NK-92 (cell line): ENCODE measurements around the gene LARP7.
"Not testable (repeated sequence)": the region's sequence is repeated elsewhere in the genome, so short reads cannot be mapped to it uniquely, and the experiment has no call there.

Source experiments
- DNase-seq: peaks from one replicate; lab custom pipeline; 2025; ENCODE audit not compliant: unreplicated experiment; lab: John Stamatoyannopoulos, UW

The LARP7 gene

DNA sequence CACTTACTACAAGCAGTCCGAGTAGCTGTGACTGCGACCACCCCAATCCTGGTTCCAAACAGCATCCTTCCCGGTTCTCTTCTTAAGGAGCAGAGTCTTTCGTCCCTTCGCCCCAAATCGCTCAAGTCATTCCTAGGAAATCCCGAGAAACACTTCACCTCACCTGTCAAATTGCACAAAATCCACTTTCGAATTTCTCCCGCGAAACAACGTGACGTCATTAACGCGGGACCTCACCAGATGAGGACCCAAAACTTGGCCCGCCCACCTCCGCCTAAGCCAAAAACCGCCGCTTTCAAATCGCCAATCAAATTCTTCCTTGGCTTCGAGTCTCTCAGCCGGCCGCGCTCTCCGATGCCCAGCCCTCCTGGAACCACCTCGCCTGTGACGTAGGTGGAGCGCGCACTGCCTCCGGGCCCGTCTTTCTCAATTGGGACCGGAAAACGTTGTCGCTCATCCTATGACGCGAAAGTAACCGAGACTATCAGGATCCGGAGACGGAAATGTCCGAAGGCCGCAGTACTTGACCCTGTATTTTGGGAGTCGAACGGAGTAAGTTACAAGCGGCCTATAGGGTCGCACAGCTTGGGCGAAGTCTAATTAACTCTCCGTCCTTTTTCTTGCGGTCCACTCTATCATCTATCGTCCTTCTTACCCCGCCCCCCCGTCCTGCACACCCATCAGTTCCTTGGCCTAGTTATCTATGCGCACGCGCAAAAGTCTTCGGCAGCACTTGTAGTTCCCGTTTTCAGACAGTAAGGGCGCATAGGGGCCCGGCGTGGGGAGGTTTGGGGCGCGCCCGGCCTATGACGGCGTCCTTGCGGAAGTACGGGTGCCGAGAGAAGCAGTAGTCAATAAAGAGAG, at the start of gene LARP7, which contains the start of gene ZGRF1:
LARP7 (plus strand) TSS at position 456 of the 864 bp plus-strand sequence. CDS start 7,527 bp downstream, outside the sequence.
ZGRF1 (minus strand) TSS at position 222 of the 864 bp plus-strand sequence. CDS start 3,733 bp downstream, outside the sequence.
- DNase-seq = peak; percentile 79

DNA sequence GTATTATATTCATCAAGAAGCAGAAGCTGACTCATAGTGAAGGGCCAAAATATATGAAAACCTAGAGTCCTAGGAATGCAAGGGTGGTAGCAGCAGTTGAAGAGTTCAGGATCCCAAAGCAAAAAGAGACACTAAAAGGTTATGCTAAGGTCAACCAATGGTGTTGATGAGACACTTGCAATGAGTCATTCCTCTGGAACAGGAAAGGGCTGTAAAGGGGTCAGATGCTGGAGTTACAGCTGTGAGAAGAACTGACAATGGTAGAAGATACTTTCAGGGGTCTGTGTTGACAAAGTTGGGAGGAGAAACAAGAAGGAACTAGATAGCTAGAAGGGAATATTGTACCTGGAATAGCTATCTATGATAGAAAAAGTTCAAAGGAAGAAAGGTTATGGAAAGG, 47.7 kb upstream of the LARP7 start:
- DNase-seq = no peak

DNA sequence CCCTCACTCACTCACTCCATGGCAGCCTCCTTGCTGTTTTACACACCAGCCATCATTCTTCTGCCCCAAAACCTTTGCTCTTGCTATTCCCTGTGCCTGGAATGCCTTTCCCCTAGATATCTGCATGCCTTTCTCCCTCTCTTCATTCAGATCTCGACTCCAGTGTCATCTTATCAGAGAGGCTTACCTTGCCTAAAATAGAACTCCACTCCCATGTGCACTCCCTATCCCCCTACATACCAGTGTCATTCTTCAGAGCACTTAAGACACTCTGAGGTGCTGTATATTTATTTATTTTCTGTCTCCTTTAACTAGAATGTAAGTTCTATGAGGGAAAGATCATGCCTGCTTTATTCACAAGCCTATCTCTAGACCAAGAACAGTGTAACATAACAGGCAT, 45.4 kb upstream of the LARP7 start:
- DNase-seq = no peak

DNA sequence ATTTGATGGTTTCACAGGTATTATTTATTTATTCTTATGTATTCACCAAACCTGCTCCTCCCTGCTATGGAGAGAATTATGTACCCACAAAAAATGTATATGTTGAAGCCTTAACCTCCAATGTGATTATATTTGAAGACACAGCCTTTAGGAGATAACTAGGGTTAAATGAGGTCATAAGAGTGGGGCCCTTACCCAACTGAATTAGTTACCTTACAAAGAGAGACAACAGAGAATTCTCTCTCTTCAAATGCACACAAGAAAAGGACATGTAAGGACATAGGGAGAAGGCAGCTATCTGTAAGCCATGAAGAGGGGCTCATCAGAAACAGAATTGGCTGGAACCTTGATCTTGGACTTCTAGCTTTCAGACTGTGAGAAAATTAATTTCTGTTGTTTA, 44.2 kb upstream of the LARP7 start:
- DNase-seq = no peak

DNA sequence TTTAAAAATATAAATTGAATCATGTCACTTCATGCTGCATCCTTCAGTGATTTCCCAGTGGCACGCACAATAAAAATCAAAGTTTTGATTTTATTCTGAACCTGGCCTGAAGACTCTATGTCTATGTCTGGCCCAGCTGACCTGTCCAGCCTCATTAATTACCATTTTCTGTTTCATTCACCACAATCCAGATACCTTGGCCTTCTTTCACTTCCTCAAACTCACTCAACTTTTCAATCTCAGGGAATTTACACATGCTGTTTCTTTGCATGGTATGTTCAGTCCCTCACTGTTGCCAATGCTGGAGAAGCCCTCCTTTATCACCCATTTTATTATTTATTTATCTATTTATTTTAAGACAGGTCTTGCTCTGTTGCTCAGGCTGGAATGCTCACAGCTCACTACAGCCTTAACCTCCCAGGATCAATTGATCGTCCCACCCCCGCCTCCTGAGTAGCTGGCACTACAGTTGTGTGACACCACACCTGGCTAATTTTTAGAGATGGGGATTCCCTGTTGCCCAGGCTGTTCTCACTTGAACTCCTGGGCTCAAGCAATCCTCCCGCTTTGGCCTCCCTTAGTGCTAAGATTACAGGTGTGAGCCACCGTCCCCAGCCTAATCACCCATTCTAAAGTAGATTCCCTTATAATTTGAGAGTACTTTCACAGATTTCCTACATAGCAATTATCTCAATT, 43.4 kb upstream of the LARP7 start:
- DNase-seq = no peak

DNA sequence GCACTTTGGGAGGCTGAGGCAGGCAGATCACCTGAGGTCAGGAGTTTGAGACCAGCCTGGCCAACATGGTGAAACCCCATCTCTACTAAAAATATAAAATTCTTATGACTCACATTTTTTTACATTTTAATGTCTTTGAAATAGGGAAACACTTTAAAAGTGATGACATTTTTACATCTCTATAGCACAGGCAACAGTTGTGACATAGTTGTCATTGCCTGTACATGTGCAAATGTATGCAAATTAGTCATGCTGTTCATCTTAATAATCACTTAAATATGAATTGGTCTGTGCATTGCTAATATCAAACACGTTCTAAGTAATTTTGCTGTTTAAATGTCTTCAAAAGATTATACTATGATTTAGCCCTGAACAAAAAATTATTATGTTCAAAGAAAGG, 42.0 kb upstream of the LARP7 start:
- no peak for DNase-seq

DNA sequence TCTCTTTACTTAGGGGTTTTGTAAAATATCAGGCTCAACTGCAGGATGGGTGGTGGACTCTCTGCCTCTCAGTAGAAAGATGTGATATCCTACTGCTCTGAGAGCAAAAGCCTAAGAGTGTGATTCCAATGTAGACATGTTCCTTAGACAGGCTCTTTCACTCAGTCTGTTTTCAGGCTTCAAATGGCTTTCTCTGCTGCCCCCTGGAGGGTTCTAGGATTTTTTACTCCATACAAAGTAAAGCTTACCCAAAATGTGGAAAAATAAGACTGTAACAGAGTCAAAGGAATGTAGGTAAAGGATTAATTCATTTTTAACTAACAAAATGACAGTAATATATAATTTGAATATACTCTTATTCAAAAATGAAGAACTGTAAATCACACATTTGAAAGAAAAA, 32.4 kb upstream of the LARP7 start:
- no peak for DNase-seq

DNA sequence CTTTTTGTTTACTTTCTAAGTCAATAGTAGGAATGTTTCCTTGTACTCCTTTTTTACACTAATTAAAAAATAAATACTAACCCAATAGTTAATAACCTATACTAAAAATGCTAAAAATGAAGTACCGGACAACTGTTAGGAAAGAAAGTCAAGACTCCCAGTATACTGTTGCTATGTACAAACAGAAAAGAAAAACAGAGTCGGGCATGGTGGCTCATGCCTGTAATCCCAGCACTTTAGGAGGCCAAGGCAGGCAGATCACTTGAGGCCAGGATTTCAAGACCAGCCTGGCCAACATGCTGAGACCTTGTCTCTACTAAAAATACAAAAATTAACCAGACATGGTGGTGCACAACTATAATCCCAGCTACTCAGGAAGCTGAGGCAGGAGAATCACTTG, 24.1 kb upstream of the LARP7 start:
- DNase-seq = not testable (repeated sequence)

DNA sequence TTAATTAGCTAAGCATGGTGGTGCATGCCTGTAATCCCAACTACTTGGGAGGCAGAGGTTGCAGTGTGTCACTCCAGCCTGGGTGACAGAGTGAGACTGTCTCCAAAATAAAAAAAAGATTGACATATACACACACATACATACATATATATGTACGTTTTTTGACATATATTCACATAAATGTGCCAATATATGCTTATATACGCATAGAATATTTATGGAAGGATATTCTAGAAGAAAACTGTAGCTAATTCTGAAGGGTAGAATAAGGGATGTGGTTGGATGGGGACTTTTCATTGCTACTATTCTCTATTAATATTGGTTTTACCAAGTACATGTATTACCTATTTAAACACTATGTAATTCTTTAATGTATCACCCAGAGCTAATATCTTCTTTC, 20.0 kb upstream of the LARP7 start:
- no peak for DNase-seq

DNA sequence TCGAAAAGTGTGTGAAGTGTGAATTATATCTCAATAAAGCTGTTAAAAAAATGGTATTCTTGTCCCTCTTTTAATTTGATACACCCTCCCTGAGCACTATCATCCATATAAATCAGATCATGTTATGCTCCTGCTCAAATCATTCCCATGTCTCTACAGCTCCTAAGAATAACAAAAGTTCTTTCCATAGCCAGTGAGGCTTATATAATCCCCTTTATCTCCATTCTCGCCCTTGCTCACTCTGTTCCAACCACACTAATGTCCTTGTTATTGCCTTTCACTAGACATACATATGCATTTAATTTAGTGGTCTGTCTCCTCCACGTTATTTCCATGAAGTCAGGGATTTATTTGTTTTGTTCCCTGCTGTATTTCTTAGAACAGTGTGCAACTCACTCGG, 10.7 kb upstream of the LARP7 start:
- no peak for DNase-seq

DNA sequence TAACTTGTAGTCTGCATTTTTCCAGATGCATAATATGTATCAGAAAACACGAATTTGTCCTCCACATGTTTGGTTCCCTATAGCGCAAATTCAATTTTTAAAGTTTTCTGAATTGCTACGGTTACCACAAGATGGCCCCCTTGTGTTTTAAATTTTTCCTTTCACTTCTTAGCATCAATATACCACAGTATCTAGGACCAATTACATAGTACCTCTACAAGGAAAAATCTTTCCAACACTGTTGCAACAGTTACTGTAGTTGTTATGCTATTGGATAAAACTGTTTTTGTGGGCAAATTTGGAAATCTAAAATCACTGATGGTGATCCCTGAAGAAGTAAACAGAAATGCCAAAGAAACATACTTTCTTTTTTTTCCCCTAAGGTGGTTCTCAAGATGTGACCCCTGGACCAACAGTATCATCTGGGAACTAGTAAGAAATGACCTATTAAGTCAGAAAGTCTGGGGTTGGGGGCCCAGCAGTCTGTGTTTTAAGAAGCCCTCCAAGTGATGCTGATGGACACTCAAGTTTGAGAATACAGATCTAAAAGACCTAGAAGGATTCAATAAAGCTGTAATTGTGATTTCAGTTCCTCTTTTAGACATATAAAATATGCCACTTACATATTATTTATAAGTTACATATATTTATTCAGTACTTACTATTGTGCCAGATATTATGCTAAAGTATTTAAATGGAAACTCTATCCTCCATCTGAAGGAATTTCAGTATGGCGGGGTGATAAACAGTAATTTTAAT, 3.3 kb upstream of the LARP7 start:
- DNase-seq = no peak

DNA sequence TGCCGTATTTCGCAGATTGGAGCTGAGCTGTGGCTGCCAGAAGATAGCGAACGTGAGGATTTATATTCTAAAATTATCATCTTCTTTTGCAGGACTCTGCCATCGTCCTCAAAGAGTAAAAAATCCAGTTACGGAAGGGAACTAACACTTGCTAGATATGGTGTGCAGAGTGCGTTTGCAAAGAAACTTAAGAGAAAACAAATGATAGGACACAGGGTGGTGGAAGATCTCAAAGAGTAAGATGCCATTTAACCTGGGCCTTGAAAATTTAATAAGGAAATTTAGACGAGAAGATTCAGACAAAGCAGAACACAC, 566 bp downstream of the LARP7 start:
- DNase-seq = no peak

DNA sequence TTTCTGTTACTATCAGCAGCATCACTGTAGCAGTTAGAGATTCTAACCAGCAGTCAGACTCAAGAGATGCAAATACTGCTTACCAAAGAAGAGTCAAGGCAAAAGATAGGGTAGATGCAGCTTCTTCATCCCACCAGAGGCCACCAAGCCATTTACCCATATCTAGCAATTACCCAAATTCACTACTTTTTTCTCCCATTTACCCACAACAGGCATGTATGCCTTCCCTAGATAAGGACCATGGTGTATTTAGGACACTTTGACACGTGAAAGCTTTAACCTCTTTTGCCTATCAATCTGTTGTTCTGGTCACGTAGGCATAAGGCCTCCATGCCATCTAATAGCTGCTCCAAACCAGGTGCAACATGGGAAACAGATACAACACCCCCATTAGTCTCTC, 5.6 kb downstream of the LARP7 start:
- DNase-seq = no peak

DNA sequence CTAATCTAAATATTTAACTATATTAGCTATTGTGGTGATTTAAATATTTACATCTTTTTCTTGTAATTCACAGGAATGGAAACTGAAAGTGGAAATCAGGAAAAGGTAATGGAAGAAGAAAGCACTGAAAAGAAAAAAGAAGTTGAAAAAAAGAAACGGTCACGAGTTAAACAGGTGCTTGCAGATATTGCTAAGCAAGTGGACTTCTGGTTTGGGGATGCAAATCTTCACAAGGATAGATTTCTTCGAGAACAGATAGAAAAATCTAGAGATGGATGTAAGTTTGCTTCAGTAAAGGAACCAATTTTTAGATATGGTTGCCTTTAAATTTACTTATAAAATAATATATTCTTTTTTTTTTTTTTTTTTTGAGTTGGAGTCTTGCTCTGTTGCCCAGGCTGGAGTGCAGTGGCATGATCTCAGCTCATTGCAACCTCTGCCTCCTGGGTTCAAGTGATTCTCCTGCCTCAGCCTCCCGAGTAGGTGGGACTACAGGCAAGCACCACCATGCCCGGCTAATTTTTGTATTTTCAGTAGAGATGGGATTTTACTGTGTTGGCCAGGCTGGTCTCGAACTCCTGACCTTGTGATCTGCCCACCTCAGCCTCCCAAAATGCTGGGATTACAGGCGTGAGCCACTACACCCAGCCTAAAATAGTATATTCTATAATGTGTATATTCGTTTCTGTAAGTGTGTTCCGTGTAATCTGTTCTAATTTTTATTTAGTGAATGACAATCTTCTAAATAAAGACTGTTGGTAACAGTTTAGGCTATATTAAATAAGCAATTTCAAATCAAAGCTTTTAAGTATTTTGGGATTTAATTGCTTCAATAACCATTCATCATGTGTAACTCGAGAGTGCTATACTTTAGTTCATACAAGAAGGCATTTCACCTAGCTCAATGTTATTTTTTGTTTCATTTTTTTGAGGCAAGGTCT, 7.9 kb downstream of the LARP7 start:
- DNase-seq = not testable (repeated sequence)

DNA sequence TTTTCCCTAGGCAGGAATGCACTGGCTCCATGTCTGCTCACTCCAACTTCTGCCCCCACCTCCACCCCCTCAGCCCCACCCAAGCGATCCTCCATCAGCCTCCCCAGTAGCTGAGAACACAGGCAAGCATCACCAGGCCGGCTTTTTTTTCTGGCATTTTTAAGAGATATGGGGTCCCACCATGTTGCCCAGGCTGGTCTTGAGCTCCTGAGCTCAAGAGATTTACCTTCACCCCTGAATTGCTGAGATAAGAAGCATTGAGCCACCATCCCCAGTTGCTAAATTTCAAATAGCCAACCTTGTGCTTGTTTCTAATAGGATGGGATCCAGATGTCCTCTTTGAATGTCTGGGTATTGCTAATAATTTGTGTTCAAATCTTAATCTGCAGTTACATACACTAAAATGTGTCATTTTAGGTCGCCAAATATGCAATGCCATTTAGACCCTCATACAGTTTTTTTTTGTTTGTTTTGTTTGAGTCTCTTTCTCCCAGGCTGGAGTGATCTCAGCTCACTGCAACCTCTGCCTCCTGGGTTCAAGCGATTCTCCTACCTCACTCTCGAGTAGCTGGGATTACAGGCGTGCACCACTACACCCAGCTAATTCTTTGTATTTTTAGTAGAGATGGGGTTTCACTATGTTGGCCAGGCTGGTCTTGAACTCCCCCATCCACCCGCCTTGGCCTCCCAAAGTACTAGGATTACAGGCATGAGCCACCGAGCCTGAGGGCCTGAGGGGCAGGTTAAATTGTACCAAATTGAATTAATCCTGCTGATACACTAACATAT, 8.8 kb downstream of the LARP7 start:
- no peak for DNase-seq

DNA sequence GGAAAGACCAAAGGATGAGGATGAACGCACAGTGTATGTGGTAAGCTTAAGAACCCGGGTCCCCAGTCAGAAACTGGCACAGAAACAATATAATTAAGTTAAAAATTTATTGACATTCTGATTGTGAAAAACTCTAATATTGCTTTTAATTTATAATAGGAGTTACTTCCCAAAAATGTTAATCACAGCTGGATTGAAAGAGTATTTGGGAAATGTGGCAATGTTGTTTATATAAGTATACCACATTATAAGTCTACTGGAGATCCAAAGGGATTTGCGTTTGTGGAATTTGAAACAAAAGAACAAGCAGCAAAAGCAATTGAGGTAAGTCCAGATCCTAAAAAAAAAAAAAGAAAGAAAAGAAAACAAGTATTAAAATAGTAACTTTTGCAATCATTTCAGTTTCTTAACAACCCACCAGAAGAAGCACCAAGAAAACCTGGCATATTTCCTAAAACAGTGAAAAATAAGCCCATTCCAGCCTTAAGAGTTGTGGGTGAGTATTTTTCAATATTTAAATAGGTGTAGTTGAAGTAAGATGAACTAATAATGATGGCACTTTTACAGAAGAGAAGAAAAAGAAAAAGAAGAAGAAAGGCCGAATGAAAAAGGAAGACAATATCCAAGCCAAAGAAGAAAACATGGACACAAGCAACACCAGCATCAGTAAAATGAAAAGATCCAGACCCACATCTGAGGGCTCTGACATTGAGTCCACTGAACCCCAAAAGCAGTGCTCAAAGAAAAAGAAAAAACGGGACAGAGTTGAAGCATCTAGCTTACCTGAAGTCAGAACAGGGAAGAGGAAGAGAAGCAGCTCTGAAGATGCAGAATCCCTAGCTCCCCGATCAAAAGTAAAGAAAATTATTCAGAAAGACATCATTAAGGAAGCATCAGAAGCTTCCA, 9.9 kb downstream of the LARP7 start:
- no peak for DNase-seq

DNA sequence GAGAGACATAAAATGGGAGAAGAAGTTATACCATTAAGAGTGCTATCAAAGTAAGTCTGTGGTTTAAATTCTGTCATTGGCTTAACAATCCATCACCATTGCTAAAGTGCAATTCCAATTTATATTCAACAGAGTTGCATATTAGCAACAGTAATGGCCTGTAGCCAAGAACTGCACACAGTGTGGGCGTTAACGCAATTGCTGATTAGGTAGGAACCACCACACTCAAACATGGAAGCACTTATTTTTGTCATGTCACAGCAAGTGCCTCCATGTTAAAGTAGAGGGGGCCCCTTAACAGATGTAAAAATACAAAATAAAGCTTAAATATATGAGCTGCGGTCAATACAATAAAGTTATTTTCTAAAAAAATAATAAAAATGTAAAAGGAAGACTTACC, 10.8 kb downstream of the LARP7 start:
- no peak for DNase-seq

DNA sequence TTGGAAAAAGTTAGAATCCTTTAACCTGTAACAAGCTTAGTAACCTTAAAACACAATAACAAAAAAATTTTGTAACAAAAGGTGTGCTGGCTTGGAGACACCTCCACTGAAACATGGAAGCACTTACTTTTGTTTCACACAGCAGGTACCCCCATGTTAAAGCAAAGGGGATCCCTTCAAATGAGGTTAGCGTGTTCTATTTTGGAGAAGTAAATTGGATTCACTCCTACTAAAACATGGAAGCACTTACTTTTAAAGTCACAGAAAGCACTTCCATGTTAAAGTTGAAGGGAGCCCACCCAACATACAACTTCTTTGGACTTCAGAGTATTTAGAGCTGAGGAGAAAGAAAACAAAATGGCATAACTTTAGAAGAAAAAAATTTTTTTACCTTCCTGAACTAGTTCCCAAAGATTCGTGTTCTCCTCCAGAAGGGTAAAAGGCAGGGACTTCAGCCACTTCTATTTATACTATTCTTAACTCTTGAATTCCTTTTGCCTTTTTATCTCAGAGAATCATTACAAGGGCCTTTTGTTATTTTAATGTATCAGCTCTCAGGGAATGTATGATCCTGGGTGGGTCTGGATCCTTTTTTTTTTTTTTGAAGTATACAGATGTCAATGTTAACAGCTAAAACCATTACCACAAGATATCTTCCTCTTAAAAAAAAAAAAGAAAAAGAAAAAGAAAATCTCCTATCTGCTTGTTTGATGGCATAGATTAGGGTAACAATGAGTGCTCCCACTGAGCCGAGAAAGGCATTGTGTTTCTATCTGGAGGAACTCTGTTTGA, 11.5 kb downstream of the LARP7 start:
- no peak for DNase-seq
